A673 (cell line): ENCODE data around the gene GATAD2B. TPM values are rescaled to one million over a fixed set of nuclear protein-coding genes. Genes with fewer than 3 reads are reported as not detected.

Source experiments
- BruUV-seq: library from RNA; stranded (reverse); fragments of 400-500 nt; replicated peaks from 2 replicates; lab custom pipeline; 2021; lab: Mats Ljungman, UMichigan
- CTCF ChIA-PET: fragments of 300-600 bp; sonication (Branson Sonifier 250); formaldehyde crosslinking; loops from one replicate; lab custom pipeline; 2022; ENCODE audit warnings: antibody characterized with exemption; lab: Charles Lee
- POLR2A ChIA-PET: fragments of 300-600 bp; sonication (Branson Sonifier 250); formaldehyde crosslinking; loops from one replicate; lab custom pipeline; 2022; ENCODE audit warnings: antibody characterized with exemption; ENCODE audit not compliant: low non-redundant PET; lab: Charles Lee
- DNase-seq: peaks from one replicate; pipeline ENCODE4 v3.0.0-alpha.2; 2015; ENCODE audit warnings: low spot score
- H3K27ac ChIP-seq: fragments of 200-600 bp; sonication (generic); 2 replicates; pipeline ENCODE4 v1.5.1; 2016; ENCODE audit warnings: mixed run types, low read depth, mild to moderate bottlenecking, mixed read lengths, antibody characterized with exemption, low read length; ENCODE audit not compliant: poor library complexity, severe bottlenecking
- H3K27me3 ChIP-seq: fragments of 200-600 bp; sonication (generic); replicated peaks from 2 replicates; pipeline ENCODE4 v1.6.1; 2017; ENCODE audit warnings: mixed run types, low read depth, mild to moderate bottlenecking, mixed read lengths, antibody characterized with exemption, low read length; ENCODE audit not compliant: insufficient read depth, poor library complexity
- H3K36me3 ChIP-seq: fragments of 200-600 bp; sonication (generic); 2 replicates; pipeline ENCODE4 v1.6.1; 2016; ENCODE audit warnings: mixed run types, mild to moderate bottlenecking, mixed read lengths, antibody characterized with exemption, low read length; ENCODE audit not compliant: insufficient read depth, poor library complexity, severe bottlenecking
- H3K4me1 ChIP-seq: fragments of 200-600 bp; sonication (generic); 2 replicates; pipeline ENCODE4 v1.6.1; 2017; ENCODE audit warnings: mixed run types, mild to moderate bottlenecking, mixed read lengths, antibody characterized with exemption, low read length; ENCODE audit not compliant: insufficient read depth, poor library complexity, severe bottlenecking
- H3K4me3 ChIP-seq: fragments of 200-600 bp; sonication (generic); 2 replicates; pipeline ENCODE4 v1.5.1; 2016; ENCODE audit warnings: low read depth, mixed run types, mild to moderate bottlenecking, mixed read lengths, low read length; ENCODE audit not compliant: poor library complexity, severe bottlenecking
- H3K9me3 ChIP-seq: fragments of 200-600 bp; sonication (generic); 2 replicates; pipeline ENCODE4 v1.6.1; 2016; ENCODE audit warnings: mixed run types, low read depth, mild to moderate bottlenecking, mixed read lengths, antibody characterized with exemption, low read length; ENCODE audit not compliant: poor library complexity, severe bottlenecking
- EZH2 ChIP-seq: fragments of 200-600 bp; sonication (generic); IDR thresholded peaks from 2 replicates; pipeline ENCODE4 v1.6.1; 2017; ENCODE audit warnings: borderline replicate concordance, low read depth, mild to moderate bottlenecking, mixed read lengths, antibody characterized with exemption, low read length; ENCODE audit not compliant: poor library complexity, severe bottlenecking
- intact Hi-C: fragments of 100-400 bp; cut with micrococcal nuclease; formaldehyde crosslinking; loops from one replicate; pipeline ENCODE4 v1.10.0; 2022; ENCODE audit not compliant: unreplicated experiment
- total RNA-seq: library from RNA; stranded (reverse); gene quantifications from 2 replicates; pipeline ENCODE4 v1.2.3, GENCODE V29; 2021
- TF ChIP-seq, protein P1 (sequence below): fragments of 300-800, 200-600 bp; sonication (generic); conservative IDR thresholded peaks from 2 replicates; pipeline ENCODE4 v1.5.1; 2017; ENCODE audit warnings: low read depth, mild to moderate bottlenecking, antibody characterized with exemption, low read length, moderate library complexity, mixed read lengths

Gene GATAD2B
- total RNA-seq, 1 experiment from 2014 or later: 58.8 TPM

GRCh38 chr1:153803470-153804056 is 119.2 kb downstream of the GATAD2B start:
- intact Hi-C loops: no loop called here
- peaks cover 7% of the 10 kb centered on the region for H3K4me1 ChIP-seq
- H3K27ac ChIP-seq: no peak overlapping the region
- no peak overlapping the region for H3K4me3 ChIP-seq
- BruUV-seq: no TSS peak
- ChIA-PET POLR2A (no interaction called here), CTCF (no interaction called here)
- TF ChIP-seq, protein P1, sequence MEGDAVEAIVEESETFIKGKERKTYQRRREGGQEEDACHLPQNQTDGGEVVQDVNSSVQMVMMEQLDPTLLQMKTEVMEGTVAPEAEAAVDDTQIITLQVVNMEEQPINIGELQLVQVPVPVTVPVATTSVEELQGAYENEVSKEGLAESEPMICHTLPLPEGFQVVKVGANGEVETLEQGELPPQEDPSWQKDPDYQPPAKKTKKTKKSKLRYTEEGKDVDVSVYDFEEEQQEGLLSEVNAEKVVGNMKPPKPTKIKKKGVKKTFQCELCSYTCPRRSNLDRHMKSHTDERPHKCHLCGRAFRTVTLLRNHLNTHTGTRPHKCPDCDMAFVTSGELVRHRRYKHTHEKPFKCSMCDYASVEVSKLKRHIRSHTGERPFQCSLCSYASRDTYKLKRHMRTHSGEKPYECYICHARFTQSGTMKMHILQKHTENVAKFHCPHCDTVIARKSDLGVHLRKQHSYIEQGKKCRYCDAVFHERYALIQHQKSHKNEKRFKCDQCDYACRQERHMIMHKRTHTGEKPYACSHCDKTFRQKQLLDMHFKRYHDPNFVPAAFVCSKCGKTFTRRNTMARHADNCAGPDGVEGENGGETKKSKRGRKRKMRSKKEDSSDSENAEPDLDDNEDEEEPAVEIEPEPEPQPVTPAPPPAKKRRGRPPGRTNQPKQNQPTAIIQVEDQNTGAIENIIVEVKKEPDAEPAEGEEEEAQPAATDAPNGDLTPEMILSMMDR: no peak
- TF ChIP-seq EZH2: no peak
- H3K9me3 ChIP-seq: no peaks in the 10 kb centered on the region
- H3K27me3 ChIP-seq: no peaks in the 10 kb centered on the region
- peaks cover 11% of the 10 kb centered on the region for H3K36me3 ChIP-seq
- DNase-seq: no peak

DNA sequence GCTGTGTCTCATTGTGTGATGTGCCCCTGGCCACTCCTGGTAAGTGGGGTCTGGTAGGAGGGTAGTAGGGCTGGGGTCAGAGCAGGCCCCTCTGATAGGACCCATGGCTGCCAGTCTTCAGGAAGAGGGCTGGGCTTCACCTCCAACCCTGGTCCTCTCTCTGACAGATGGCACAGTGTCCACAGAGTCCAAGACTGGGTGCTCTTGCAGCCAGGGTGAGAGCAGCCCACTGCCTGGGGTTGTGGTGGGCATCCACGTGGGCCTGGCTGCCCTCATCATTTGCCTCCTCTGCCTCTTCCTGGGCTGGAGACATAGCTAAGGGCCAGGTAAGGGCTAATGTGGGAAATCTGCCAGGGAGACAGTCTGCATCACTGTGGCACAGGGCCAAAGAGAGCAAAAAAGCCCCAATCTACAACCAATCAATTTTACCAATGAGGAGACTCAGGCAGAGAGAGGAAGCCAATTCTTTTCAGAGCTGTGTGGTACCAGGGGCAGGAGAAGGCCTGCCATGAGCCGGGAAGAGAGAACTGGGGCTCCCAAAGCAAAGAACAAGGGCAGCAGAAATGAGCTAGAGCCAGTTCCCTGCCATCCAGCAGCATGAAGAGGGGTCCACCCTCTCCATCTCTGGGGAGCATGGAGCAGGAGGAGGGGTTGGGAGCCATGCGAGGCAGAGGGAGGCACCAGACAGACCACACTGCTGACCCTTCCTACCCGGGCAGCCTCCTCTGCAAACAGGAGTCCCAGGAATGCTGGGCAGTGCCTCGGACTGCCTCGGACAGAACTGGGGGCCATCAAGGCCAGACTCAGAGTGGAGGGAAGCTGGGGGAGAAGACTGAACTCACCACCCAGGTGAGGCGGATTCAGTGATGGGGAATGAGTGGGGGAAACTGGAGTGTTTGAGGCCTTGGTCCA is 120.7 kb downstream of the GATAD2B start:
- ChIA-PET POLR2A (interaction anchor here (0.5 kb wide), 1 partner anchor 168 kb away, joined by 4 read pairs; no protein-coding TSS in a partner anchor), CTCF (interaction anchor here (0.6 kb wide), 1 partner anchor 184 kb away, joined by 3 read pairs; the partner anchor contains the start of gene RAB13)
- no peak overlapping the region for H3K27ac ChIP-seq
- DNase-seq: no peak
- H3K27me3 ChIP-seq: no peaks in the 10 kb centered on the region
- H3K4me3 ChIP-seq: no peak overlapping the region
- no TSS peak for BruUV-seq
- TF ChIP-seq, protein P1: no peak
- no peak for TF ChIP-seq EZH2
- H3K36me3 ChIP-seq: peaks cover 2% of the 10 kb centered on the region
- no peaks in the 10 kb centered on the region for H3K9me3 ChIP-seq
- intact Hi-C loops: no loop called here
- peaks cover 7% of the 10 kb centered on the region for H3K4me1 ChIP-seq

- Histone ChIP-seq H3K36me3 (no peaks in the 10 kb centered on the region), H3K4me1 (peaks cover 7% of the 10 kb centered on the region), H3K27me3 (no peaks in the 10 kb centered on the region), H3K4me3 (no peak overlapping the region), H3K9me3 (no peaks in the 10 kb centered on the region), H3K27ac (no peak overlapping the region)
- TF ChIP-seq, protein P1: no peak
- TF ChIP-seq EZH2: no peak
- no peak for DNase-seq
- intact Hi-C loops: no loop called here
- ChIA-PET POLR2A (interaction anchor here (0.5 to 0.8 kb wide), 2 partner anchors 169 to 186 kb away, joined by 3 to 4 read pairs; no protein-coding TSS in a partner anchor), CTCF (no interaction called here)
- BruUV-seq: no TSS peak
Measured at GRCh38 chr1:153801028-153801625, 121.6 kb downstream of the GATAD2B start.
